Kidney capillary endothelial cell (primary cell): Measurements from ENCODE around the gene SCARB1.

ENCODE experiments used
- DNase-seq: peaks from one replicate; pipeline ENCODE4 v3.0.0-alpha.2; 2018; ENCODE audit warnings: low spot score

The SCARB1 gene

GRCh38 chr12:124745891-124746570, 117.6 kb downstream of the SCARB1 start:
- peak; percentile 99 for DNase-seq

GRCh38 chr12:124745465-124745890, 118.2 kb downstream of the SCARB1 start:
- no peak for DNase-seq

- no peak for DNase-seq
Measured at GRCh38 chr12:124744659-124745464, 118.8 kb downstream of the SCARB1 start.

GRCh38 chr12:124744273-124744640, 119.4 kb downstream of the SCARB1 start:
- DNase-seq: no peak

GRCh38 chr12:124743479-124744272, 120.0 kb downstream of the SCARB1 start:
- DNase-seq: no peak

- no peak for DNase-seq
Measured at GRCh38 chr12:124742678-124743077, 121.0 kb downstream of the SCARB1 start.

GRCh38 chr12:124742111-124742510, 121.6 kb downstream of the SCARB1 start:
- no peak for DNase-seq

GRCh38 chr12:124741211-124741610, 122.5 kb downstream of the SCARB1 start:
- DNase-seq: no peak

GRCh38 chr12:124740691-124741137, 123.0 kb downstream of the SCARB1 start:
- peak; percentile 97 for DNase-seq

- DNase-seq: no peak
Measured at GRCh38 chr12:124739953-124740561, 123.6 kb downstream of the SCARB1 start.

GRCh38 chr12:124738636-124739467, 124.8 kb downstream of the SCARB1 start:
- no peak for DNase-seq

- DNase-seq: no peak
Measured at GRCh38 chr12:124737772-124738635, 125.7 kb downstream of the SCARB1 start.

GRCh38 chr12:124737040-124737419, 126.6 kb downstream of the SCARB1 start:
- no peak for DNase-seq

GRCh38 chr12:124736115-124737039, 127.3 kb downstream of the SCARB1 start:
- no peak for DNase-seq

GRCh38 chr12:124734224-124734788, 129.4 kb downstream of the SCARB1 start:
- no peak for DNase-seq

GRCh38 chr12:124733086-124733485, 130.6 kb downstream of the SCARB1 start:
- no peak for DNase-seq

GRCh38 chr12:124732275-124733075, 131.2 kb downstream of the SCARB1 start:
- DNase-seq: no peak

- DNase-seq: no peak
Measured at GRCh38 chr12:124731869-124732268, 131.8 kb downstream of the SCARB1 start.
